Keratinocyte (primary cell): ENCODE data around the gene AGPAT3.

Experiments
- EZH2 ChIP-seq: IDR thresholded peaks from one replicate; pipeline ENCODE4 v1.6.1; 2012; ENCODE audit warnings: inconsistent platforms, mild to moderate bottlenecking, low read length, moderate library complexity
- TF ChIP-seq, protein P1 (sequence below), 3 experiments: IDR thresholded peaks in 1 of 3; conservative IDR thresholded peaks in 1 of 3; optimal IDR thresholded peaks in 1 of 3; 2 replicates in 2 of 3; 3 replicates in 1 of 3; pipeline versions ENCODE3 to v1.5.1; 2011; ENCODE audit warnings: low read length in 3 of 3, mild to moderate bottlenecking in 3 of 3, moderate library complexity in 2 of 3, control low read depth in 1 of 3, inconsistent platforms in 1 of 3; ENCODE audit not compliant: insufficient read depth in 2 of 3; ENCODE audit errors: extremely low read depth in 1 of 3

DNA sequence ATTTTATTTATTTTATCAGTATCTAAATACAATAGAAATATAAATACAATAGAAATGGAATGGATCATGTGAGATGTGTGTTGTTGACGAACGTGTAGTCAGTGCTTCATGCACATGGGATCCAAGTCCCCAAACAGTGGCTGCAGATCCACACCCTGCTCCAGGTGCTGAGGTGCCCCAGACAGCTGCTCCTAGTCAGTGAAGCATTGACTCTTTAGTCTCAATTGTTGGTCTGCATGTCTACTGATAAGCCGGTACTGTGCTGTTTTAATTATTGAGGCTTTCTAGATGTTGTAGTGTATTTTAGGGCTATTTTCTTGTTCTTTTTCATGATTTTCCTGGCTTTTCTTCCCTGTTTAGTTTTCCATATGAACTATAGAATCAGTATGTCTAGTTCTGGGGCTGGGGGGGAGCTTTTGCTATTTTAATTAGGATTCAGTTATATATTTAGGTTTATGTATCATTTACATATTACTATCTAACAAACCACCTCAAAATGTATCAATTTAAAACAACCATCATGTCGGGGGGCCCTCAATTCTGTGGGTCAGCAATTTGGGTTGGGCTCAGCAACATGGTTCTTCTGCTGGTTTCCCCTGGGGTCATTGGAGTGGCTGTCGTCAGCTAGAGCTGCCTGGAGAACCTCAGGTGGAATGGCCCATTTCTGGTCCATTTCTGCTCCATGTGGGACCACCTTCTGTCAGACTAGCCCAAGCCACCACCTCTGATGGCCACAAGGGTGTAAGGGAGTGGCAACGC, 83.9 kb downstream of the AGPAT3 start:
- TF ChIP-seq, protein P1, sequence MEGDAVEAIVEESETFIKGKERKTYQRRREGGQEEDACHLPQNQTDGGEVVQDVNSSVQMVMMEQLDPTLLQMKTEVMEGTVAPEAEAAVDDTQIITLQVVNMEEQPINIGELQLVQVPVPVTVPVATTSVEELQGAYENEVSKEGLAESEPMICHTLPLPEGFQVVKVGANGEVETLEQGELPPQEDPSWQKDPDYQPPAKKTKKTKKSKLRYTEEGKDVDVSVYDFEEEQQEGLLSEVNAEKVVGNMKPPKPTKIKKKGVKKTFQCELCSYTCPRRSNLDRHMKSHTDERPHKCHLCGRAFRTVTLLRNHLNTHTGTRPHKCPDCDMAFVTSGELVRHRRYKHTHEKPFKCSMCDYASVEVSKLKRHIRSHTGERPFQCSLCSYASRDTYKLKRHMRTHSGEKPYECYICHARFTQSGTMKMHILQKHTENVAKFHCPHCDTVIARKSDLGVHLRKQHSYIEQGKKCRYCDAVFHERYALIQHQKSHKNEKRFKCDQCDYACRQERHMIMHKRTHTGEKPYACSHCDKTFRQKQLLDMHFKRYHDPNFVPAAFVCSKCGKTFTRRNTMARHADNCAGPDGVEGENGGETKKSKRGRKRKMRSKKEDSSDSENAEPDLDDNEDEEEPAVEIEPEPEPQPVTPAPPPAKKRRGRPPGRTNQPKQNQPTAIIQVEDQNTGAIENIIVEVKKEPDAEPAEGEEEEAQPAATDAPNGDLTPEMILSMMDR (optimal IDR thresholded peaks at IDR 0.05 in 1 of 3, IDR thresholded peaks at IDR 0.05 in 1 of 3, conservative IDR thresholded peaks at IDR 0.05 in 1 of 3; ENCODE audit: extremely low read depth in 1 of 3, insufficient read depth in 2 of 3, low read length in 3 of 3) = no peak
- no peak for TF ChIP-seq EZH2
